ENCODE measurements around the gene GALNT13. TPM values are rescaled to one million over a fixed set of nuclear protein-coding genes. Genes with fewer than 3 reads are reported as not detected.

The GALNT13 gene
- polyA plus RNA-seq, 3 donors: not detected

- intact Hi-C loops (cut with micrococcal nuclease): no loop called here
- H3K4me3 Mint-ChIP-seq: no peak overlapping the region
- no peak overlapping the region for H3K9ac ChIP-seq (ENCODE audit: insufficient read depth, low read length, poor library complexity, severe bottlenecking)
These were observed 67.5 kb downstream of the GALNT13 start for GRCh38 chr2:153939124-153939796.

GRCh38 chr2:153940511-153940910 is 68.8 kb downstream of the GALNT13 start:
- Mint-ChIP-seq H3K36me3 (no peaks in the 10 kb centered on the region), H3K4me1 (no peaks in the 10 kb centered on the region)

More at GRCh38 chr2:153939124-153939796, 67.5 kb downstream of the GALNT13 start:
- Mint-ChIP-seq H3K27me3 (ENCODE audit: low read depth in 3 of 3) (peaks cover 0 to 2% (median 0%) of the 10 kb centered on the region in 3 donors), H3K9me3 (peaks cover 0 to 6% (median 1%) of the 10 kb centered on the region in 7 donors), H3K4me1 (no peaks in the 10 kb centered on the region), H3K27ac (no peak overlapping the region), H3K36me3 (no peaks in the 10 kb centered on the region)
- DNase-seq: no peak
- Histone ChIP-seq H3K9me3 (replicated peaks in 1 of 2; ENCODE audit: control insufficient read depth in 1 of 2, insufficient read depth in 1 of 2, low read length in 2 of 2) (peaks cover 0 to 3% of the 10 kb centered on the region in 2 donors), H3K79me2 (ENCODE audit: insufficient read depth, low read length) (no peaks in the 10 kb centered on the region), H4K20me1 (ENCODE audit: insufficient read depth, low read length) (no peaks in the 10 kb centered on the region), H3K4me1 (ENCODE audit: control insufficient read depth in 1 of 2, insufficient read depth in 2 of 2, low read length in 2 of 2) (no peaks in the 10 kb centered on the region), H3K27ac (ENCODE audit: low read depth in 1 of 2, low read length in 2 of 2) (no peak overlapping the region), H2AFZ (ENCODE audit: insufficient read depth, low read depth, low read length, poor library complexity, severe bottlenecking) (no peak overlapping the region), H3K4me2 (replicated peaks; ENCODE audit: extremely low read depth, low read length, poor library complexity, severe bottlenecking) (no peak overlapping the region), H3K36me3 (replicated peaks in 1 of 2; ENCODE audit: control insufficient read depth in 1 of 2, insufficient read depth in 2 of 2, low read length in 2 of 2) (no peaks in the 10 kb centered on the region), H3K4me3 (replicated peaks in 1 of 3; ENCODE audit: low read depth in 2 of 3, low read length in 3 of 3) (no peak overlapping the region), H3K27me3 (ENCODE audit: control insufficient read depth in 2 of 2, insufficient read depth in 2 of 2, low read length in 2 of 2) (no peaks in the 10 kb centered on the region)
- no peak for TF ChIP-seq CTCF (IDR thresholded peaks at IDR 0.05)
- 63% methylated on average over 2 of the region's 3 CpGs for WGBS (ENCODE audit: insufficient coverage)

More at GRCh38 chr2:153940511-153940910, 68.8 kb downstream of the GALNT13 start:
- Mint-ChIP-seq H3K4me3 (no peak overlapping the region), H3K27me3 (ENCODE audit: low read depth in 3 of 3) (peaks cover 0 to 2% (median 0%) of the 10 kb centered on the region in 3 donors), H3K9me3 (peaks cover 0 to 6% (median 1%) of the 10 kb centered on the region in 7 donors), H3K27ac (no peak overlapping the region)
- H3K79me2 ChIP-seq (ENCODE audit: insufficient read depth, low read length): no peaks in the 10 kb centered on the region
- H3K4me3 ChIP-seq (replicated peaks in 1 of 3; ENCODE audit: low read depth in 2 of 3, low read length in 3 of 3): no peak overlapping the region
- H3K9me3 ChIP-seq (replicated peaks in 1 of 2; ENCODE audit: control insufficient read depth in 1 of 2, insufficient read depth in 1 of 2, low read length in 2 of 2): no peaks in the 10 kb centered on the region
- no peak for DNase-seq
- intact Hi-C loops (cut with micrococcal nuclease): no loop called here
- no peak overlapping the region for H2AFZ ChIP-seq (ENCODE audit: insufficient read depth, low read depth, low read length, poor library complexity, severe bottlenecking)
- H3K27ac ChIP-seq (ENCODE audit: low read depth in 1 of 2, low read length in 2 of 2): no peak overlapping the region
- H3K4me1 ChIP-seq (ENCODE audit: control insufficient read depth in 1 of 2, insufficient read depth in 2 of 2, low read length in 2 of 2): no peaks in the 10 kb centered on the region
- H4K20me1 ChIP-seq (ENCODE audit: insufficient read depth, low read length): no peaks in the 10 kb centered on the region
- no peak overlapping the region for H3K9ac ChIP-seq (ENCODE audit: insufficient read depth, low read length, poor library complexity, severe bottlenecking)
- no peaks in the 10 kb centered on the region for H3K27me3 ChIP-seq (ENCODE audit: control insufficient read depth in 2 of 2, insufficient read depth in 2 of 2, low read length in 2 of 2)
- H3K36me3 ChIP-seq (replicated peaks in 1 of 2; ENCODE audit: control insufficient read depth in 1 of 2, insufficient read depth in 2 of 2, low read length in 2 of 2): no peaks in the 10 kb centered on the region
- no peak for TF ChIP-seq CTCF (IDR thresholded peaks at IDR 0.05)
- no peak overlapping the region for H3K4me2 ChIP-seq (replicated peaks; ENCODE audit: extremely low read depth, low read length, poor library complexity, severe bottlenecking)
- WGBS (ENCODE audit: insufficient coverage): 67% methylated on average over 1 of the region's 3 CpGs

All from CD14-positive monocyte (primary cell).